ENCODE results near the gene RIC3.

Gene RIC3

DNA sequence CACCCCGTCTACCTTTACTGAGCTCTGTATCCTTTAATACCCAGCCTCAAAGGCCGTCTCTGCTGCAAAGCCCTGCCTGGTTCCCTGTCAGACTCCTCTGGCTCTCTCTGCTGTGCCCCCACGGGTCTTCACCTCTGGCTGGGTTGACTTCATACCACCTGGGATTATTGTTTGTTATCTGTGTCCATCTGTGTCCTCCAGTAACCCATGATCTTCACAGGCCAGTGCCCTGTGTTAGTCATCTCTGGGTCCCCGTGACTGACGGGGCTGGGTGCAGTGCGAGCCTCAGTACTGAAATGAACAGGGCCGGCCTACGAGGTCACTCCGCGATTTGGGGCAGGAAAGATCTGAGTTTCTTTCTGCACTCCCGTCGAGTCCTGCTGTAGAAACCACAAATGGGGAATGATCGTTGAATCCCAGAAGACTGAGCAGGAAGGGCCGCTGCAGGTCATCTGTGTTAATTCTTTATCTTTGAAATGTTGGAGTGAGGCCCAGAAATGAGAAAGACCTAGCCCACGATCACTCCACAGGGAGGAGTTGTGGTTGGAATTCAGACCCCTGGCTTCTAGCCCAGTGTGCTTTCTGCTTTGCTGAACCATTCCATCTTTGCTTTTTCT is 100.1 kb downstream of the RIC3 start:
- H3K4me3 ChIP-seq (ENCODE audit: low read depth, low read length), result no peak overlapping the region
- TF ChIP-seq MAX (IDR thresholded peaks at IDR 0.05; ENCODE audit: low read depth, low read length), result no peak
- no peak for TF ChIP-seq MYC (IDR thresholded peaks at IDR 0.05; ENCODE audit: low read depth, low read length)
- no peak for DNase-seq (ENCODE audit: low read depth)

DNA sequence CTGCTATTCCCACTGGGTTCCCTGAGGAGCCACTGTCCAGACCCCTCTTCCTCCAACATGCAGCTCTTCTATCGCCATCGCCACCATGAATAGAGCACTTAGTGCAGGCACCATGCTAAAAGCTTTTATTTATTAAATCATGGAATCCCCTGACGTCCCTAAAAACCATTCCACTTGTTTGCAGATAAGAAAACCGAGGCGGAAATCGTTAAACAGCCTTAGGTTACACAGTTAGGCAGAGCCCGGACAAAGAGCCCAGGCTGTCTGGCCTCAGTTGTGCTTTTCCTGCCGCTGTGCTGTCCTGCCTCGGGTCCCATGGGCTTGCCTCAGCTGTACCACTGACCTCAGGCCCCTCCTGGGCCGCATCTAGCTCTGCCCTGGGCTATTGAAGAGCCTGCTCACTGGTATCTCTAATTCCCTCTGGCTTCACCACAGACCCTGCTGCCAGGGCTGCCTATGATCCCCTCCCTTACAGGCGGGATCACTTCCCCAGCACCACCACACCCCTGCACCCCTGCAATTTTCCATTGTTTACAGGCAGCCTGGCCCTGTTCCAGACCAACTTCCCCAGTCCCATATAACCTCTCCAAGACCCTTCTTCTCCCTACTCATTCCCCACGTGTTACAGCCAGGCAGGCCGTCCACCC is 100.8 kb downstream of the RIC3 start:
- no peak for DNase-seq (ENCODE audit: low read depth)
- TF ChIP-seq MAX (IDR thresholded peaks at IDR 0.05; ENCODE audit: low read depth, low read length) (no peak), MYC (IDR thresholded peaks at IDR 0.05; ENCODE audit: low read depth, low read length) (no peak), CTCF (IDR thresholded peaks at IDR 0.05; ENCODE audit: low read depth, low read length) (no peak)
- H3K4me3 ChIP-seq (ENCODE audit: low read depth, low read length), result no peak overlapping the region

- no peak for TF ChIP-seq CTCF (IDR thresholded peaks at IDR 0.05; ENCODE audit: low read depth, low read length)
- no peak for TF ChIP-seq POLR2A (IDR thresholded peaks at IDR 0.05; ENCODE audit: extremely low read depth, insufficient read length)
- no peak for TF ChIP-seq MYC (IDR thresholded peaks at IDR 0.05; ENCODE audit: low read depth, low read length)
- TF ChIP-seq MAX (IDR thresholded peaks at IDR 0.05; ENCODE audit: low read depth, low read length), result no peak
- DNase-seq (ENCODE audit: low read depth), result no peak
These were observed 101.3 kb downstream of the RIC3 start for GRCh38 chr11:8067567-8067928.

GRCh38 chr11:8066911-8067455 is 101.8 kb downstream of the RIC3 start:
- TF ChIP-seq MYC (IDR thresholded peaks at IDR 0.05; ENCODE audit: low read depth, low read length) (no peak), CTCF (IDR thresholded peaks at IDR 0.05; ENCODE audit: low read depth, low read length) (no peak), MAX (IDR thresholded peaks at IDR 0.05; ENCODE audit: low read depth, low read length) (no peak), POLR2A (IDR thresholded peaks at IDR 0.05; ENCODE audit: extremely low read depth, insufficient read length) (no peak)
- DNase-seq (ENCODE audit: low read depth), result no peak

More at GRCh38 chr11:8067567-8067928, 101.3 kb downstream of the RIC3 start:
- H3K4me3 ChIP-seq (ENCODE audit: low read depth, low read length), result no peak overlapping the region

GRCh38 chr11:8066036-8066910 is 102.6 kb downstream of the RIC3 start:
- no peak overlapping the region for H3K4me3 ChIP-seq (ENCODE audit: low read depth, low read length)
- DNase-seq (ENCODE audit: low read depth), result no peak
- no peak for TF ChIP-seq MAX (IDR thresholded peaks at IDR 0.05; ENCODE audit: low read depth, low read length)
- no peak for TF ChIP-seq POLR2A (IDR thresholded peaks at IDR 0.05; ENCODE audit: extremely low read depth, insufficient read length)
- TF ChIP-seq MYC (IDR thresholded peaks at IDR 0.05; ENCODE audit: low read depth, low read length), result no peak
- no peak for TF ChIP-seq CTCF (IDR thresholded peaks at IDR 0.05; ENCODE audit: low read depth, low read length)

More at GRCh38 chr11:8066911-8067455, 101.8 kb downstream of the RIC3 start:
- no peak overlapping the region for H3K4me3 ChIP-seq (ENCODE audit: low read depth, low read length)

Data from NB4 (cell line).